HG03066 (cell line): Measurements from ENCODE around the gene HHAT.
"Not testable (repeated sequence)": the region's sequence is repeated elsewhere in the genome, so short reads cannot be mapped to it uniquely, and the experiment has no call there.

Source experiments
- ATAC-seq: cut with Tn5 transposase; IDR thresholded peaks from one replicate; pipeline ENCODE4 v1.9.1; 2021; ENCODE audit warnings: low read depth; ENCODE audit not compliant: unreplicated experiment

Gene HHAT

DNA sequence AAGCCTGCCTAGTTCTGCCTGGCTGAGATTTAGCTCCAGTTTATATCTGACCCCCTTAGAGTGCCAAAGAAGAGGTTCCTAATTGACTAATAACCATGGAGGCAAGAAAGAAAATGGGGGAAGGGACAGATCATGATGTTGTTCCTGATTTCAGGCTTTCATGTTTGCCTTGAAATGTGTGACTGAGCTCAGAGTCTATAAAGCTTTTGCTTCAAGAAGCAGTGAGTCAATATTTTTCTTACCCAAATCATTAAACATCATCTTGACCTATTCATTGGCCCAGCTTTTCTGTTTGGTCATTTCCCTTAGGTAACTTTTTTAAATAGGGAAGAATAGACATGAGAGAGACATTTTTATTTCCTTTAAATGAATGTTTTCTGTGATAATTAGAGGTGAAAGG is 55.9 kb downstream of the HHAT start:
- no peak for ATAC-seq

- no peak for ATAC-seq
Measured at GRCh38 chr1:210385228-210385627, 56.5 kb downstream of the HHAT start.

GRCh38 chr1:210394281-210394821 is 65.6 kb downstream of the HHAT start:
- no peak for ATAC-seq

DNA sequence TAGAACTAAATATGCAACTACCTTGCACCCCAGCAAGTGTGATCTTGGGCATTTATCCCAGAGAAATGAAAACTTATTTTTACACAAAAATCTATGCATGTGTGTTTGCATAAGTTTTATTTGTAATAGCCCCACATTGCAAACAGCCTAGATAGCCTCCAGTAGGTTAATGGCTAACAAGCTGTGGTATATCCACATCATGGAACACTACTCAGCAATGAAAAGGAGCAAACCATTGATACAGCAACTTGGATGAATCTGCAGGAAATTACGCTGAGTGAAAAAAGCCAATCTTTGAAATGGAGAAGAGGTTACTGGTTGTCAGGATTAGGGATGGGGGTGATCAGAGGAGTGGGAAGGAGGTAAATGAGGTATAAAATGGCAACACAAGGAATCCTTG is 67.8 kb downstream of the HHAT start:
- ATAC-seq: no peak

- no peak for ATAC-seq
Measured at GRCh38 chr1:210397252-210397651, 68.5 kb downstream of the HHAT start.

DNA sequence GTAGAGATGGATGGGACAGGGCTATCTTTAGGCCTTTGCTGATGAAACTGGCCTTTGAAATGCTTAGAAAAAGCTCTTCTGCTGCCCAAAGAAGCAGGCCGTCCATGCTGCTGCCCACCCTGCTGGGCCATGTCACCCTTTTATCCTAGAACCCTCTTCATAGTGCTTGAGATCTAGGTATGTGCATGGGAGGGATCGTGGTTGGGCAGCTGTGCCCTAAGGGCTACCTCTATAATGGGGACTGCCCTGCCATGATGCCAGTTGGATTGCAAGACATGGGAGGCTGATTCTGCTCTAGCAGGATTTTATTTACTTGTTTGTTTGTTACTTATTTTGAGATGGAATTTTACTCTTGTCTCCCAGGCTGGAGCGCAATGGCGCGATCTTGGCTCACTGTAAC is 69.0 kb downstream of the HHAT start:
- ATAC-seq: no peak

- no peak for ATAC-seq
Measured at GRCh38 chr1:210398466-210398865, 69.8 kb downstream of the HHAT start.

GRCh38 chr1:210400043-210400840 is 71.5 kb downstream of the HHAT start:
- peak; percentile 88 for ATAC-seq

DNA sequence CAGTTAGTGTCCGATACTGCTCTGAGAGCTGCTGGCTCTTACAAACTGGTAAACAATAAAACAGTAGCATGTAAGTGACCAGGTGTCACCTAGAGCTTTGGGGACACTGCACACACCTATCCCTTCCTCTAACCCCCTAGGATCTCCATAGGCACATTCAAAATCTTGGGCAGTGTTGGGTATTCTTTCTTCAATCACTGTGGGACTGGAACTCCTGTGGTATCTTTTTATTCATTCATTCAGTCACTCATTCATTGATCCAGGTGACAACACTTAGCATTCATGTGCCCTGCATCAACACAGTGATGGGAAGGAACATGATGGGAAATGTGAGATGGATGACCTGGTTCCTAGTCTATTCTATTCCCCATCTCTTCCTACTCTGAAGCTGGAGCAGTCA is 73.9 kb downstream of the HHAT start:
- ATAC-seq: no peak

- ATAC-seq: no peak
Measured at GRCh38 chr1:210405316-210405715, 76.6 kb downstream of the HHAT start.

DNA sequence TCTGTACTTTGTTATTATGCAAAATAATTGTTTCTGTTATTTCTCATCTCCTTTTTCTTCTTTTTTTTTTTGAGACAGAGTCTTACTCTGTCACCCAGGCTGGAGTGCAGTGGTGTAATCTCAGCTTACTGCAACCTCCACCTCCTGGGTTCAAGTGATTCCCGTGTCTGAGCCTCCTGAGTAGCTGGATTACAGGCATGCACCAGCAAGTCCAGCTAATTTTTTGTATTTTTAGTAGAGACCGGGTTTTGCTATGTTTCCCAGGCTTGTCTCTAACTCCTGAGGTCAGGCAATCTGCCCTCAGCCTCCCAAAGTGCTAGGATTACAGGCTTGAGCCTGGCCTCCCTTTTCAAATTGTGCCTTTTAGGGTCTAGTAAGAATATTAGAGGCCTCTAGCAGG is 77.6 kb downstream of the HHAT start:
- ATAC-seq: not testable (repeated sequence)

GRCh38 chr1:210407207-210407886 is 78.6 kb downstream of the HHAT start:
- ATAC-seq: no peak

- no peak for ATAC-seq
Measured at GRCh38 chr1:210407887-210408252, 79.2 kb downstream of the HHAT start.

DNA sequence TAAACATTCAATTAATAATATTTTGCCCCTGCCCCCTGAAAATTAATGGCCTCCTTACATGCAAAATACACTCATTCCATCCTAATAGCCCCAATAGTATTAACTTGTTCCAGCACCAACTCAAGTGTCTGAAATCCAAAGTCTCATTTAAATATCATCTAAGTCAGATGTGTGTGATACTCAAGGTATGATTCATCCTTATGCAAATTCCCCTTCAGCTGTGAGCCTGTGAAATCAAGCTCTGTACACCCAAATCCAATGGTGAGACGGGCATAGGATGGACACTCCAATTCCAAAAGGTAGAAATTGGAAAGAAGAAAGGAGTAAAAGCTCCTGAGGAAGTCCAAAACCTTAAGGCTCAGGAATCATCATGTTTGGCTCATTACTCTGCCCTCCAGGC is 83.5 kb downstream of the HHAT start:
- ATAC-seq: no peak

- no peak for ATAC-seq
Measured at GRCh38 chr1:210413951-210414350, 85.2 kb downstream of the HHAT start.

DNA sequence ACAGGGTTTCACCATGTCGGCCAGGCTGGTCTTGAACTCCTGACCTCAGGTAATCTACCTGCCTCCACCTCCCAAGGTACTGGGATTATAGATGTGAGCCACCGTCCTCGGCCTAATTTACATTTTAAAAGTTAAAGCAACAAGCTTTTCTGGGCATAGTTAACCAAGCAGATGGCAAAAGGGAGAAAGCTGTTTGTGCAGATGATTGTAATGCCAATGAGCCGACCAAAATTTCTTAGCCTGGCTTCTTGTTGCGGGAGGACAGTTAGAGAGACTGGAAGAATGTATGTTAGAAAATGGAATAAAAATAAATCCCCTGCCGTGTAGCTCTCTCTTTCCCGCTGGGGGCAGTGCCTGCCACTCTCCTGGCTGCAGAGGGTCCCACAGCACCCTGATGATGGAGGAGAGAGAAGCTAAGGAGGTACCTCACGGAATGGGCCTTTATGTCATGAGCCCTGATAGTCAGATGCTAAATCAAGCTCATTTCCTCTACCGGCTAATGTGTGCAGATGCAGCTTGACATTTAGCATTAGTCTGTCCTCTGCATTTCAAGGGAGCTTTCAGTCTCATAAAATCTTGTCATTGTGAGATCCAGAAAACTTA is 87.2 kb downstream of the HHAT start:
- no peak for ATAC-seq

GRCh38 chr1:210416681-210417080 is 88.0 kb downstream of the HHAT start:
- ATAC-seq: no peak

GRCh38 chr1:210417881-210418280 is 89.2 kb downstream of the HHAT start:
- ATAC-seq: no peak

DNA sequence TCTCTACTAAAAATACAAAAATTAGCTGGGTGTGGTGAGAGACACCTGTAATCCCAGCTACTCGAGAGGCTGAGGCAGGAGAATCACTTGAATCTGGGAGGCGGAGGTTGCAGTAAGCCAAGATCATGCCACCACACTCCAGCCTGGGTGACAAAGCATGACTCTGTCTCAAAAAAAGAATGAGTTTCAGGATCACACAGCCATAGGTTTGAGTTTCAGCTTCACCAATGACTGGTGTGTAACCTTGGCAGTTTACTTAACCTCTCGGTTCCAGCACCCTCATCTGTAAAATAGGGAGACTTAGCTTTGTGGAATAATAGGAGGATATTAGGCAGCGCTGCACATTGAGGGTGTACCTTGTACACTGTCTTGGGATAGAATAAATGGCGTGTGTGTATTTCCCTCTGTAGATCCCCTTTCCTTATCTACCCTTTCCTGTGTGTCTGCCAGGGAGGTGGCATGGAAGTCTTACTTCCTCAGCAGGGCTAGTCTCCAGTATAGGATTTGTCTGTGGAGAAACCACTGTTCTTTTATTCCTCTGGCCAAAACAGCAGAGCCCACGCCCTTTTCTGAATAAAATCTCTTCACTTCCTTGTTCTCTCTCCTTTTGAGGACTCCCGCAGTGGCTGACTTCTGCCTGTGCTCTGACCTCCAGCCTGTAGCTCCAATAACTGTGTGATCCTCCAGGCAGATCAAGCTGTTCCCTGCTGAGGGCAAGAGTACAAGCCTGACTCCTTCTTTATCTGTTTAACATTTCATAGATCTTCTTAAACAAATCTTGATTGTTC is 90.4 kb downstream of the HHAT start:
- no peak for ATAC-seq

DNA sequence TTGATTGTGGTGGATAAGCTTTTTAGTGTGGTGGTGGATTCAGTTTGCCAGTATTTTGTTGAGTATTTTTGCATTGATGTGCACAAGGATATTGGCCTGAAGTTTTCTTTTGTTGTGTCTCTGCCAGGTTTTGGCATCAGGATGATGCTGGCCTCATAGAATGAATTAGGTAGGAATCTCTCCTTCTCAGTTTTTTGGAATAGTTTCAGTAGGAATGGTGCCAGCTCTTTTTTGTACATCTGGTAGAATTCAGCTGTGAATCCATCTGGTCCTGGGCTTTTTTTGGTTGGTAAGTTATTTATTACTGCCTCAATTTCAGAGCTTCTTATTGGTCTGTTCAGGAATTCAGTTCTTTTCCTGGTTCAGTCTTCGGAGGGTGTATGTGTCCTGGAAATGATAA is 98.0 kb downstream of the HHAT start:
- ATAC-seq: not testable (repeated sequence)

GRCh38 chr1:210428696-210429095 is 100.0 kb downstream of the HHAT start:
- ATAC-seq: no peak
